ENCODE data around the gene SGMS1.

GRCh38 chr10:50470345-50470744 lies 153.4 kb downstream of the SGMS1 start:
- TF ChIP-seq EZH2 (IDR thresholded peaks at IDR 0.05; ENCODE audit: low read length), result no peak
- TF ChIP-seq CTCF (optimal IDR thresholded peaks at IDR 0.05 in 1 of 3, IDR thresholded peaks at IDR 0.05 in 1 of 3, conservative IDR thresholded peaks at IDR 0.05 in 1 of 3; ENCODE audit: extremely low read depth in 1 of 3, insufficient read depth in 2 of 3, low read length in 3 of 3), result no peak
